Measurements from ENCODE around the gene C19orf85. TPM values are rescaled to one million over a fixed set of nuclear protein-coding genes. Genes with fewer than 3 reads are reported as not detected.
"Not testable (repeated sequence)": the region's sequence is repeated elsewhere in the genome, so short reads cannot be mapped to it uniquely, and the experiment has no call there.

The C19orf85 gene
- total RNA-seq, 6 experiments from 2014 or later: not detected

DNA sequence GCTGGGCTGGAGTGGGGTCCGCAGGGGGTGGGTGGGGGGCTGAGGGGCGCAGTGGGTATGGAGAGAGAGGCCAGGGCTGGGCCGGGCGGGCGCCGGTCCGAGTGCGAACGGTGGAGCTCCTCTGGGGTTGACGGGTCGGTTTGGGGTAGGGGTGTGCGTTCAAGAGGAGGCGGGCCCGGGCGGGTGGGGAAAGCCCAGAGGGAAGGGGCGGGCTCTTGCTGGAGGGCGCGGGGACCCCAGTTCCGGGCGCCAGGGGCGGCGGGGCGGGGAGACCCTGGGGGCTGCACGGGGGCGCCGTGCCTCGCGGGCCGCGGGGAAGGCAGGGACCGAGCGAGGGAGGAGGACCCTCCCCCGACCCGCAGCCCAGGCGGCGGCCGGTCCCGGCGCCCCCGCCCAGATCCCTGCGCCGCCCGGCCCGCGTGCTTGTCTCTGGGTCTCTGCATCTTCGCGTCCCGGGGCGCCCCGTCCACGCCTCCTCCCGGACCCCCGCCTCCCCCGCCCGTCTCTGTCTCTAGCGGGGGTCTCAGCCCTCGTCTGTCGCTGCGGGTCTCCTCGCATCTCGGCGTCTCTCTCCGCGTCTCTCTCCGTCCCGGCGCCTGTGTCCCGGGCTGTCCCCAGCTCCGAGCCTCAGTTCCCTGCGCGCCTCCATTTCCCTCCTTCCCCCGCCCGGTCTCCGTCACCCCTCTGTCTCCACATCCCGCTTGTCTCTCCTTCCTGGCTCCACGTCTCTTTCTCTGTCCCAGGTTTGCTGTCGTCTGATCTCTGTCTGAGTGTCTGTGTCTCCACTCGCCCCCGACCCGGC is 13.2 kb downstream of the C19orf85 start:
- no peak for DNase-seq
- H3K4me1 Mint-ChIP-seq (ENCODE audit: low read depth): no peaks in the 10 kb centered on the region
- no peak overlapping the region for H3K27ac Mint-ChIP-seq
- no peaks in the 10 kb centered on the region for H3K9me3 Mint-ChIP-seq
- peaks cover 17% of the 10 kb centered on the region for H3K27me3 Mint-ChIP-seq (ENCODE audit: insufficient read depth)
- no peak overlapping the region; the same call in 1 of the 2 replicates for H3K4me3 Mint-ChIP-seq
- peaks cover 6% of the 10 kb centered on the region for H3K36me3 Mint-ChIP-seq (ENCODE audit: low read depth)
- TF ChIP-seq, protein P1, sequence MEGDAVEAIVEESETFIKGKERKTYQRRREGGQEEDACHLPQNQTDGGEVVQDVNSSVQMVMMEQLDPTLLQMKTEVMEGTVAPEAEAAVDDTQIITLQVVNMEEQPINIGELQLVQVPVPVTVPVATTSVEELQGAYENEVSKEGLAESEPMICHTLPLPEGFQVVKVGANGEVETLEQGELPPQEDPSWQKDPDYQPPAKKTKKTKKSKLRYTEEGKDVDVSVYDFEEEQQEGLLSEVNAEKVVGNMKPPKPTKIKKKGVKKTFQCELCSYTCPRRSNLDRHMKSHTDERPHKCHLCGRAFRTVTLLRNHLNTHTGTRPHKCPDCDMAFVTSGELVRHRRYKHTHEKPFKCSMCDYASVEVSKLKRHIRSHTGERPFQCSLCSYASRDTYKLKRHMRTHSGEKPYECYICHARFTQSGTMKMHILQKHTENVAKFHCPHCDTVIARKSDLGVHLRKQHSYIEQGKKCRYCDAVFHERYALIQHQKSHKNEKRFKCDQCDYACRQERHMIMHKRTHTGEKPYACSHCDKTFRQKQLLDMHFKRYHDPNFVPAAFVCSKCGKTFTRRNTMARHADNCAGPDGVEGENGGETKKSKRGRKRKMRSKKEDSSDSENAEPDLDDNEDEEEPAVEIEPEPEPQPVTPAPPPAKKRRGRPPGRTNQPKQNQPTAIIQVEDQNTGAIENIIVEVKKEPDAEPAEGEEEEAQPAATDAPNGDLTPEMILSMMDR (IDR thresholded peaks at IDR 0.05): no peak

DNA sequence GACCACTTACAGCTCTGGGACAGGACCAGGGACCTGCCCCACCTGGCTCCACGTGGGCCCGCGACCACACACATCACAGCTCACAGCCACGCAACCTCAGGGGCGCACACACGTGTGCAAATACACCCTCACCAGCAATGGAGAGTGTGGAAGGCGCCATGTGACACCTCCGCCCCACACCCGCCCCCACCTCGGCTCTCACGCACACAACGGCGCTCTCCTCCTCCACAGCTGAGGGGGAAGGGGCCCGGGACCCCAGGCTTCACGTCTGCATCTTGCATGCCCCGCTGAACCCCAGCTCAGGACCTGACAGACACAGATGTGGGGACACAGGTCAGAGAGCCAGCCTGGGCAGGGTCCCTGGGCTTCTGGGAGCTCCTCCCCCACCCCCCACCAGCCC is 15.1 kb downstream of the C19orf85 start:
- Mint-ChIP-seq H3K4me1 (ENCODE audit: low read depth) (no peaks in the 10 kb centered on the region), H3K36me3 (ENCODE audit: low read depth) (peaks cover 6% of the 10 kb centered on the region), H3K27ac (no peak overlapping the region), H3K9me3 (no peaks in the 10 kb centered on the region), H3K4me3 (no peak overlapping the region), H3K27me3 (ENCODE audit: insufficient read depth) (peaks cover 29% of the 10 kb centered on the region)
- TF ChIP-seq, protein P1 (IDR thresholded peaks at IDR 0.05): no peak
- no peak for DNase-seq

DNA sequence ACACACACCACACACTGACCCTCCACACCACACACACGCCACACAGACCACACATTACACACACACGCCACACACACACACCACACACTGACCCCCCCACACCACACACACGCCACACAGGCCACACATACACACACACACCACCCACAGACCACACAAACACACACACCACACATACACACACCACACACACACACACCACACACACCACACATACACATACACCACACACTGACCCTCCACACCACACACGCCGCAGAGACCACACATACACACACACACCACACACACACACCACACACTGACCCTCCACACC is 16.4 kb downstream of the C19orf85 start:
- H3K27me3 Mint-ChIP-seq (ENCODE audit: insufficient read depth): peaks cover 40% of the 10 kb centered on the region
- not testable (repeated sequence) for H3K4me3 Mint-ChIP-seq, H3K9me3 Mint-ChIP-seq

DNA sequence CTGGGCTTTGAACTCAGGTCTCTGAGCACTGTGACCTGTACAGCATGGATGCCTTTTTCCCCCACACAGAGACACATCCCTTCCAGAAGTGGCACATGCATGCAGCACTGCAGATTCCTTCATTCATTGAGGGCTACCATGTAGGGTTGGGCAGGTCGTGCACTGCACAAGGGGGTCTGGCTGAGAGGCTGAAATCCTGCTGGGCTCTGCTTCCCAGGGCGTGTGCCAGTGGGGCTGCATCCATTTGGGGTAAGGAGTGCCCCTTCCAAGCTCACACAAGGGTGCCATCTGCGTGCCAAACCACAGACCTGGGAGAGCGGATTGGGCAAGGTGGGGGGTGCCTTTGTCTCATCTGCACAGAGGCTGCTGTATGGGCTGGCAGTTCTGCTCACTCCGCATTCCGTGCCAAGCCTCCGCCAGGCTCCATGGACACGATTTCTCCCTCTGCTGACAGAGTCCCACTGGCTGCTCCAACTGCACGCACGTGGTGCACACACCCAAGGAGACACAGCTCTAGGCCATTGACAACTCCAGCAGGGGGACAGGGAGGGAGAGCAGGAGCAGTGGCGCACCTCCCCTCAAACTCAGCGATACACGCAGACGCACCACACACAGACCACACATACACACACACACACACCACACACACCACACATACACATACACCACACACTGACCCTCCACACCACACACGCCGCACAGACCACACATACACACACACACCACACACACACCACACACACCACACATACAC is 17.0 kb downstream of the C19orf85 start:
- H3K27me3 Mint-ChIP-seq (ENCODE audit: insufficient read depth): peaks cover 42% of the 10 kb centered on the region
- peak; percentile 57 for DNase-seq
- H3K9me3 Mint-ChIP-seq: no peaks in the 10 kb centered on the region

More for the DNA sequence above, 16.4 kb downstream of the C19orf85 start:
- H3K4me1 Mint-ChIP-seq (ENCODE audit: low read depth); H3K36me3 Mint-ChIP-seq (ENCODE audit: low read depth); DNase-seq; H3K27ac Mint-ChIP-seq: not testable (repeated sequence)

DNA sequence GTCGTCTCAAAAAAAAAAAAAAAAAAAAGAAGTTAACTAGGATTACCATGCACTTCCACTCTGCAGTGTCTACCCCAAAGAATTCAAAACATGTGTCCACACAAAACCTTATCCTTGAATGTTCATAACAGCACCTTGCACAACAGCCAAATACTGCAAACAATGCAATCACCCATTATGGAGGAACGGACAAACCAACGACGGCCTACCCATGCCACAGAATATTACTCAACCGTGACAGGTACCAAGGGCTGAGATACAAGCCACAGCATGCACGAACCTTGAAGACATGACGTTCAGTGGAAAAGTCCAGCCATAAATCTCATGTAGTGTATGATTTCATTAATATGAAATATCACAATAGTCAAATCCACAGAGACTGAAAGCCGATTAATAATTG is 18.5 kb downstream of the C19orf85 start:
- no peaks in the 10 kb centered on the region for H3K9me3 Mint-ChIP-seq
- no peak for DNase-seq
- H3K4me1 Mint-ChIP-seq (ENCODE audit: low read depth): peaks cover 6% of the 10 kb centered on the region
- peaks cover 45% of the 10 kb centered on the region for H3K27me3 Mint-ChIP-seq (ENCODE audit: insufficient read depth)
- TF ChIP-seq, protein P1 (IDR thresholded peaks at IDR 0.05): no peak
- H3K36me3 Mint-ChIP-seq (ENCODE audit: low read depth): peaks cover 5% of the 10 kb centered on the region; the same call in 1 of the 2 replicates
- no peak overlapping the region for H3K27ac Mint-ChIP-seq
- no peak overlapping the region for H3K4me3 Mint-ChIP-seq

More for the DNA sequence above, 17.0 kb downstream of the C19orf85 start:
- Mint-ChIP-seq H3K4me1 (ENCODE audit: low read depth) (no peaks in the 10 kb centered on the region), H3K27ac (no peak overlapping the region), H3K36me3 (ENCODE audit: low read depth) (no peaks in the 10 kb centered on the region), H3K4me3 (no peak overlapping the region)
- TF ChIP-seq, protein P1 (IDR thresholded peaks at IDR 0.05): no peak

DNA sequence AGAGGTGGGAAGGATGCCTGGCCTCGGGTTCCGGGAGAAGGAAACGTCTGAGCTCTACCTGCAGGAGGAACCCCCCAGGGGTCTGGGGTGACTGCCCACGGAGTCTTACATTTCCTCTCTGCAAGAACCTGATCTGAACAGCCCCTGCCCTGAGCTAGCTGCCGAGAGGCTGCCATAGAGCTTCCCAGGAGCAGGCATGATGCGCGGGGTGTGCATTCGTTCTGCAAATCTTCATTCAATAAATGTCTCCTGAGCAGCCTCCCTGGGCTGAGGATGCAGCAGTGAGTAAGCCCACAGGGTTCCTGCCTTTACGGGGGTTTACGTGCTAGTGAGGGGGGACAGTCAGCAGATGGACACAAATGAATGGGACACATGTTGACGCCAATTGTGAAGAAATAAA is 19.9 kb downstream of the C19orf85 start:
- Mint-ChIP-seq H3K9me3 (no peaks in the 10 kb centered on the region), H3K4me1 (ENCODE audit: low read depth) (peaks cover 10% of the 10 kb centered on the region), H3K27me3 (ENCODE audit: insufficient read depth) (peaks cover 45% of the 10 kb centered on the region), H3K27ac (no peak overlapping the region), H3K36me3 (ENCODE audit: low read depth) (peaks cover 5% of the 10 kb centered on the region; the same call in 1 of the 2 replicates), H3K4me3 (no peak overlapping the region)
- no peak for DNase-seq
- TF ChIP-seq, protein P1 (IDR thresholded peaks at IDR 0.05): no peak
